Measurements from ENCODE around the gene HMCN2. TPM values are rescaled to one million over a fixed set of nuclear protein-coding genes. Genes with fewer than 3 reads are reported as not detected.

The HMCN2 gene
- total RNA-seq, 6 experiments from 2014 or later, result under 0.01 to 0.05 (median 0.02) TPM; not detected in 3

DNA sequence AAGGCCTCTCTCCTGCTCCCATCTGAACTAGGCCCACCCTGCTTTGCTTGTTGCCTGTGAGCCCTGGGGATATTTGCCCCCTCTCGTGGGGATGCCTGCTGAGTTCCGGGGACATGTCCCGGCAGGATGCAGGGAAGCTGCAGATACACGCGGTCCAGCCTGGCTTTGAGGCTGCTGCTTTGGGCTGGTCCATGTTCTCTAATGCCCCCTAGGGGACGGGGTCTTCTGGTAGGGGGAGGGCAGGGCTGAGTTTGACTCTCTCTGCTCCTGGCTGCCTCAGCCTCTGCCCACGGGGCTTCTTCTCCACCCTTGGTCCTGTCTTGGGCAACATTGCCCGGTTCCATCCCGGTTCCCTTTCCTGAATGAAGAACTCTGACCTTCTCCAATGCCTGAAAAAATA, 94.3 kb downstream of the HMCN2 start:
- H3K27ac Mint-ChIP-seq, result no peak overlapping the region
- H3K36me3 Mint-ChIP-seq (ENCODE audit: low read depth), result no peaks in the 10 kb centered on the region
- H3K27me3 Mint-ChIP-seq (ENCODE audit: insufficient read depth), result peaks cover 6% of the 10 kb centered on the region
- DNase-seq, result no peak
- H3K9me3 Mint-ChIP-seq, result no peaks in the 10 kb centered on the region
- no peaks in the 10 kb centered on the region for H3K4me1 Mint-ChIP-seq (ENCODE audit: low read depth)
- TF ChIP-seq, protein P1, sequence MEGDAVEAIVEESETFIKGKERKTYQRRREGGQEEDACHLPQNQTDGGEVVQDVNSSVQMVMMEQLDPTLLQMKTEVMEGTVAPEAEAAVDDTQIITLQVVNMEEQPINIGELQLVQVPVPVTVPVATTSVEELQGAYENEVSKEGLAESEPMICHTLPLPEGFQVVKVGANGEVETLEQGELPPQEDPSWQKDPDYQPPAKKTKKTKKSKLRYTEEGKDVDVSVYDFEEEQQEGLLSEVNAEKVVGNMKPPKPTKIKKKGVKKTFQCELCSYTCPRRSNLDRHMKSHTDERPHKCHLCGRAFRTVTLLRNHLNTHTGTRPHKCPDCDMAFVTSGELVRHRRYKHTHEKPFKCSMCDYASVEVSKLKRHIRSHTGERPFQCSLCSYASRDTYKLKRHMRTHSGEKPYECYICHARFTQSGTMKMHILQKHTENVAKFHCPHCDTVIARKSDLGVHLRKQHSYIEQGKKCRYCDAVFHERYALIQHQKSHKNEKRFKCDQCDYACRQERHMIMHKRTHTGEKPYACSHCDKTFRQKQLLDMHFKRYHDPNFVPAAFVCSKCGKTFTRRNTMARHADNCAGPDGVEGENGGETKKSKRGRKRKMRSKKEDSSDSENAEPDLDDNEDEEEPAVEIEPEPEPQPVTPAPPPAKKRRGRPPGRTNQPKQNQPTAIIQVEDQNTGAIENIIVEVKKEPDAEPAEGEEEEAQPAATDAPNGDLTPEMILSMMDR (IDR thresholded peaks at IDR 0.05), result no peak
- H3K4me3 Mint-ChIP-seq, result no peak overlapping the region

DNA sequence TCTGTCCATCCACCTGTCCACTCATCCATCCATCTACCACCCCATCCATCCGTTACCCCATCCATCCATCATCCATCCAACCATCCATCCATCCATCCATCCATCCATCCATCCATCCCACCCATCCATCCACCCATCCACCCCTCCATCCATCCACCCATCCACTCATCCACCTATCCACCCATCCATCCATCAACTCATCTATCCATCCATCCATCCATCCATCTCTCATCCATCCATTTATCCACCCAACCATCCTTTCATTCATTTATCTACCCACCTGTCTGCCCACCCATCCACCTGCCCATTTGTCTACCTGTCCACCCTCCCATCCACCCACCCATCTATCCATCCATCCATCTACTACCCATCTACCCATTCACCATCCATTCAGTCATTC, 95.1 kb downstream of the HMCN2 start:
- Mint-ChIP-seq H3K27ac (no peak overlapping the region), H3K4me3 (no peak overlapping the region), H3K4me1 (ENCODE audit: low read depth) (no peaks in the 10 kb centered on the region), H3K9me3 (no peaks in the 10 kb centered on the region), H3K27me3 (ENCODE audit: insufficient read depth) (peaks cover 6% of the 10 kb centered on the region), H3K36me3 (ENCODE audit: low read depth) (no peaks in the 10 kb centered on the region)
- TF ChIP-seq, protein P1 (IDR thresholded peaks at IDR 0.05), result no peak
- DNase-seq, result no peak

DNA sequence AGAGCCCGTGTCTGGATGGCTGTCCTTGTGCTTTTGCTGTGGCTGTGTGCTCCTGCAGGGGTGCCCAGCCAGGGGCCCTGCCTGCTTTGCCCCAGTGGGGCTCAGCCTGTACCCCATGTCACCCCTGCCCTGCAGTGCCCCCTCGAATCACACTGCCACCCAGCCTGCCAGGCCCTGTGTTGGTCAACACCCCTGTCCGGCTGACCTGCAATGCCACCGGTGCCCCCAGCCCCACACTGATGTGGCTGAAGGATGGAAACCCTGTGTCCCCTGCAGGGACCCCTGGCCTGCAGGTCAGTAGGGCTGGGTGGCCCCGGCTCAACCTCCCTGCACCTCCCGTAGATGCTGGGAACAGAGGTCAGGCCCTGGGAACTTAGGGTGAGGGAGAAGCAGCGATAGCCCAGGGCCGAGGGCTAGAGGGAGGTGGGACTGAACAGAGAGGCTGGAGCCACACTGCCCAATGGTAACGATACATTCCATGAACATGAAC, 96.4 kb downstream of the HMCN2 start:
- Mint-ChIP-seq H3K27ac (no peak overlapping the region), H3K27me3 (ENCODE audit: insufficient read depth) (peaks cover 9% of the 10 kb centered on the region), H3K4me1 (ENCODE audit: low read depth) (no peaks in the 10 kb centered on the region), H3K9me3 (no peaks in the 10 kb centered on the region), H3K4me3 (no peak overlapping the region), H3K36me3 (ENCODE audit: low read depth) (no peaks in the 10 kb centered on the region)
- no peak for DNase-seq
- TF ChIP-seq, protein P1 (IDR thresholded peaks at IDR 0.05), result no peak

DNA sequence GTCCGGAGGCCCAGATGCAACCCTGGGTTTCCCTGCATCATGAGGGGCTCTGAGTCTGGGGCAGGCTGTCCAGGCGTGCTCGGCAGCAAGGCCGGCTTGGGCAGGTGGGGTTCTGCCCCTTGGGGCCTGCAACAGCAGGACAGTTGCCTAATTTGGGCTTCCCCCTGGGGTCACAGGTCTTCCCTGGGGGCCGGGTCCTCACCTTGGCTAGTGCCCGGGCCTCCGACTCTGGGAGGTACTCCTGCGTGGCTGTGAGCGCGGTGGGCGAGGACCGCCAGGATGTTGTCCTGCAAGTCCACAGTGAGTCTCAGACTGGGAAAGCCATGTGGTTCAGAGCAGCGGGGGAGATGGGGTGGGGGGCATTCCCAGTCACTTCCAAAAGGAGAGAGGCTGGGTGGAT, 97.1 kb downstream of the HMCN2 start:
- Mint-ChIP-seq H3K9me3 (no peaks in the 10 kb centered on the region), H3K27ac (no peak overlapping the region), H3K4me3 (no peak overlapping the region), H3K36me3 (ENCODE audit: low read depth) (no peaks in the 10 kb centered on the region), H3K27me3 (ENCODE audit: insufficient read depth) (peaks cover 7% of the 10 kb centered on the region), H3K4me1 (ENCODE audit: low read depth) (no peaks in the 10 kb centered on the region)
- no peak for DNase-seq
- TF ChIP-seq, protein P1 (IDR thresholded peaks at IDR 0.05), result no peak

DNA sequence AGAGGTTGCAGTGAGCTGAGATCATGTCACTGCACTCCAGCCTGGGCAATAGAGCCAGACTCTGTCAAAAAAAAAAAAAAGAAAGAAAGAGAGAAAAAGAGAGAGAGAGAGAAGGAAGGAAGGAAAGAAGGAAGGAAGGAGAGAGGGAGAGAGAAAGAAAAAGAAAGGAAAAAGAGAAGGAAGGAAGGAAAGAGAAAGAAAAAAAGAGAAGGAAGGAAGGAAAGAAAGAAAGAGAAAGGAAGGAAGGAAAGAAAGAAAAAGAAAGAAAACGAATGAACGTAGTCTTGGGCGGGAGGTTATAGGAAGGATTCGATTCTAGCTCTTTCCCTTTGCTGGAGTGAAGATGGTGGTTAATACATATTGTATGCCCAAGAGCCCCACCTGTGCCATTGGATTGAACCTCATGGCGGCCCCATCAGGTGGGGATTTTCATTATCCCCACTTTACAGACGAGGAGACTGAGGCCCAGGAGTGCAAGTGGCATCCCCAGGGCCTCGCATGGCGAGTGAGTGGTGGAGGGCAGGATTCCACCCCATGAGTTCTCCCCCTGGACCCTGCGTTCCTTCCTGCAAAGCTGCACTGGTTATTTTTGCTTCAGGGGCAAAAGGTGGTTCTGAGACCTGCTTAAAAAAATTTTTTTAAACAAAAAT, 98.3 kb downstream of the HMCN2 start:
- Mint-ChIP-seq H3K27ac (no peak overlapping the region), H3K4me1 (ENCODE audit: low read depth) (no peaks in the 10 kb centered on the region), H3K9me3 (no peaks in the 10 kb centered on the region), H3K36me3 (ENCODE audit: low read depth) (no peaks in the 10 kb centered on the region), H3K4me3 (no peak overlapping the region), H3K27me3 (ENCODE audit: insufficient read depth) (peaks cover 13% of the 10 kb centered on the region)
- no peak for DNase-seq
- TF ChIP-seq, protein P1 (IDR thresholded peaks at IDR 0.05), result no peak
